NOMO-1 (cell line): Measurements from ENCODE around the gene TSPO.
A peak's percentile ranks its signal among the peaks of the same experiment; 100 is the strongest.

Experiments
- DNase-seq, 2 experiments: peaks; one replicate each; lab custom pipeline; 2025; ENCODE audit not compliant: unreplicated experiment in 2 of 2; lab: John Stamatoyannopoulos, UW

The TSPO gene

DNA sequence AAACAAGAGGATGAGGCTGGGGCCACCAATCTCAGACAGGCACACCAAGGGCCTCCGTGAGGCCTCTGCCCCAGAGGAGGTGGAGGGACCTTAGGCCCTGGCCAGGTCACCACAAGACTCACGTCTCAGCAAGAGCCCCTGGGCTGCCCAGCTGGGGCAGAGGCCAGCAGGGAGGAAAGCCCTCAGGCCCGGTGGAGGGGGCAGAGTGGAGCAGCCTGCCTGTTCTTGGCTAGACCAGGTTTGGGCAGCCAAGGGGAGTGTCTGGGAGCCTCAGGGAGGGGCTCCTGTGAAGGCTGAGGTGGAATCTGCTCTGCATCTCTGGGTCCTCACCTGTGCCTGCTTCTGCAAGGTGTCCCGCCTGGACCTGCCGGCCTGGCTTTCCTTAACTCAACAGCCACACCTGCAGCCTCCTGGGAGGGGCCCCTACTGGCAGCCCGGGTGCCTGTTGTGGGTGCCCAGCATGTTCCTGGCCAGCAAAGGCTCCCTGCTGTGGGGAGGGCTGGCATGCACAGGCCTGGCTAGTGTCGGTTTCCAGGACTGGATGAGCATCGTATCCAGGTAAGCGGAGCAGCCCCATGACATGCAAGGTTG lies 23.7 kb downstream of the TSPO start:
- DNase-seq: no peak

DNA sequence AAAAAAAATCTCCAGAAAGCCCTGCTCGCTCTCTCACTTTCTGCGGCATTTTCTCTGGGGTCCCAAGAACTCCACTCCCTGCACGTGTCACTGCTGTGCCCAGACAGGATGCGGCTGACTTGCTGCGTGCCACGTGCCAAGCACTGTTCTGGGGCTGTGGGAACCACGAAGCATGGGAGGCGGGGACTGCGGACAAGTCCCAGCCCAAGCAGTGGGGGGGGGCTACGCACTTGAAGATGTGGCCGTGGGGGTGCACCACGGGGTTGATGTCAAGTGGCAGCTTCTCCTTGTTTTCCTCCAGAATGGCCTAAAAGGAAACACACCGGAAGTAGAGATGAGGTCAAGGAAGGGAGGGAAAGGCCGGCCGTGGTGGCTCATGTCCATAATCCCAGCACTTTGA lies 24.7 kb downstream of the TSPO start:
- DNase-seq: no peak

DNA sequence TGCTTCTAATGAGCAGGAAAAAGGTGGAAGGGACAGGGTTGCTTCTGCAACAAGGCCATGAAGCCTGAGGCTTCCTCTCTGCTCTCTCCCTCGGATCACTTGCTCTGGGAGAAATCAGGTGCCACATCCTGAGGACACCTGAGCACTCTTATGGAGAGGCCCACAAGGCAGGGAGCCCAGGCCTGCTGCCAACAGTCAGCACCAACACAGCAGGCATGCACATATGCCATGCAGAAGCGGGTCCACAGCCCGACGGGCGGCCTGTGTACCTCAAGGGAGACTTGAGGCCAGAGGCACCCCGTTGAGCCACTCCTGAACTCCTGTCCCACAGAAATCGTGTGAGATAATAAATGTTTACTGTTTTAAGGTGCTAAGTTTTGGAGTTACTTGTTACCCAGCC lies 26.1 kb downstream of the TSPO start:
- no peak for DNase-seq

DNA sequence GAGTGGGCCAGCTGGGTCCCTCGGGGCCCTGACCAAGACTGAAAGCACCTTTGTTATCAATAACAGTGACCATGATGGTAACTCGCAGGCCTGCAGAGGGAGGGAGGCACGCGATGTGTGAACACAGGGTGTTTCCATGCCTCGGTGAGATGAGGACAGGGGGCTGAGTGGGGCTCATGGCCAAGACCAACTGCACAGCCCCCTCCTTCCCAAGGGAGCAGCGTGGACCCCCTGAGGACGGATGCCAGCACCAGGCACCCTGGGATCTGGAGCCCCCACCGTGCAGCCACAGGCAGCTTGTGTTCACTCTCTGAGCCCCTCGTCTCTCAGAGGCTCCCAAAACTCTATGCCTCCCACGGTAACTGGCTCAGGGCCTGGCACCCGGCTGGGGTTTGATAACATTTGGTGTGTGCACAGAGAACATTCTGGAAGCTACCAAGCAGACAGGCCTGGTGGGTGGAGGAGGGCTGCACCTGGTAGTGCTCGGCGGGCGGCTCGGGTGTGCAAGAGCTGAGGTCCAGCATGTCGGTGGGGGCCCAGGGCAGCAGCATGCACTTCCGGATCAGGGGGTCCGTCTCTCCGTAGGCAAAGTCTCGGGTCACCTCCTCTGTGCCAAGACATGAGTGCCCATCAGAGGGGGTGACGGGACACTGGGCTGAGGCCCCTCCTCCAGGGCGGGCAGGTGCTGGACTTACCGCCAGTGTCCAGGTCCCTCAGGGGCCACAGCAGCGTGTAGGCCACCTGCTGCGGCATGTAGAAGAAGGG lies 28.0 kb downstream of the TSPO start:
- DNase-seq: no peak

DNA sequence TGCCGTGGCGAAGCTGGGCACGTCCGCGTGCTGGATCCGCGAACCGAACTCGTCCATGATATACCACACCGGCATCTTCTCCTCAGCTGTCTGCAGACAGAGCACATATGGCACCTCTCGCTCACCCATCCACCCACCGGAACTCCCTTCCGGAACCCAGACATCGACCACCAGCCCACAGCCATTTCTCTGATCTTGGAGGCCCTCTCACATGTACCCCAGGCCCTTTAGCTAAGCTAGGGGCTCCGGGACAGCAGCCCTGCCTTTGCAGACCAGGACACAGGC lies 28.5 kb downstream of the TSPO start:
- no peak for DNase-seq

DNA sequence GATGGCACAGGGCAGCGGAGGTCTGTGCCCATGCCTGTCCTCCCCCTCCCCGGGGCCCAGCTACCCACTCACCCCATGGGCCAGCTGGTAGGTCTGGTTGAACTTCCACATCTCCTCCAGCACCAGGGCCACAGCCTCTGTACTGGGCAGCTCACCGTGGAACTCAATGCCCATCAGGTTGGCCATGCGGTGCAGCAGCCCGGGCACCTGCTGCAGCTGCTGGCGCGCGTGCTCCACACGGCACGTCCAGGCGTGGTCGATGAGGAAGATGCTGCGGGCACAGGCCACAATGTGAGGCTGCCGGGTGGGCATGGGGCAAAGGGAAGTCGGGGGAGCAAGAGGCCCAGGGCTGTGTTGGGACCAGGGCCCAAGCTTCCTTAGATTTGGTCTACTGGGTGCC lies 29.3 kb downstream of the TSPO start:
- no peak for DNase-seq

DNA sequence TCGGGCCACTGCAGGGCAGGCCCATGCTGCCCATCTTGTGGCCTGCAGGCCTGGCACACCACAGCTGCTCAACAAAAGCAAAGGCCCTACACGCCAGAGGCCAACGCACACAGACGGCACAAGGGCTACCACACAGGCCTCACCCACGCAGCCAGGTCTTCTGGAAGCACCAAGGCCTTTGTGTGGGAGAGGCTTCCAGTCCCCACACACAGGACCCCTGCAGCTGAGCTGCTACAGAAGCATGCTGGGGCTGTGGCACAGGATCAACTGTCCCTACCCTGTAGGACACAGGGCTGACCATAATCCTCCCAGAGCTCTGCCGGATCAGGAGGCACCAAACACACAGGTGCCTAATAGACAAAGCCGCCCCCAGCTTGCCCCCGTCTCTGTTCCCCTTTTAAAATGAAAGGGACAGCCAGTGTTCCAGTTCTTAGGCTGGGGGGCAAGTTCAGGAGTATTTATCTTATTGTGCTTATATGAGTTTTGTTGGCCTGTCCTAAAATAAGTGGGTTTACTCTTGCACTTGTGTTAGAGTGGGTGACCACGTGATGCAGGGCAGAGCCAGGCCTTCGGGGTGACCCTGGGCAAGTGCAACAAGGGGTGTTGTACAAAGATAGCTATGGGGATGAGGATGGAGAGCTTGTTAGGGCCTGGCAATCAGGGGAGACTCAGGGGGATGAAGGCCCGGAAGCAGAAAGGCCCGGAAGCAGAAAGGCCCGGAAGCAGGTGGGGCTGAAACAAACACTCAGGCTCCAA lies 30.1 kb downstream of the TSPO start:
- no peak for DNase-seq

DNA sequence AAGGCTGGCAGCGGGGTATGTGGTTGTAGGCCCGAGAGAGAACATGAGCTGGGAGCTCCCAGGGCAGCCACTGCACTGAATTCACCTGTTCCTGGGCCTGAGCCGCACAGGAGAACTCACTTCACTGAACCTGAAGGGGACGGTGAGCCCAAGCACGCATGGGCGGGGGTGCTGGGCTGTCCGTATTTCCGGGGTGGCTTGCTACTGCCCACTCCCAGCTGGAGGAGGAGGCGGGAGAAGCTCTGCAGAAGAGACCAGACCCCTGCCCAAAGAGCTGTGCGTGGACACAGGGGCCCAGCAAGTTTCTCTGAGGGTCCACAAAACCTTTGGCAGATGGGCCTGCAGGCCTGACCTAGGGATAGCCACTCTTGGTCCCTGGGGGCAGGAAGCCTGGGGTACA lies 30.8 kb downstream of the TSPO start:
- DNase-seq: no peak

DNA sequence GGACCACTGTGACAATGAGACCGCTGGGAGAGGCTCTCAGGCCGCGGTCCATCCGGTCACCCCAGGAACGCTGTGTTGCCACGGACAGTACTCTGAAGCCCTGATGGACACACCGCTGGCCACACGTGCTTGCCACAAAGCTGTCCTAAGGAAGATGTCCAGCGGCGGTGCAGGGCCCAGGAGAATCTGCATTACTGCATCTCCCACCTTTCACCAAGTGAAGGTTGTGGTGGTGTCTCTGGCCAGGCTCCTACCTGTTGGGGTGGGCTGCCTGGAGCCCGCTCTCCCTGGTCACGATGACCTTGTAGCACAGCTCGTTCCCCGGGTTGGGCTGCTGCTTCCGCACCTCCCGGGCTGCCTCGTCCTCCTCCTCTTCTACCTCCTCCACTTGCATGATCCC lies 31.4 kb downstream of the TSPO start:
- no peak for DNase-seq

DNA sequence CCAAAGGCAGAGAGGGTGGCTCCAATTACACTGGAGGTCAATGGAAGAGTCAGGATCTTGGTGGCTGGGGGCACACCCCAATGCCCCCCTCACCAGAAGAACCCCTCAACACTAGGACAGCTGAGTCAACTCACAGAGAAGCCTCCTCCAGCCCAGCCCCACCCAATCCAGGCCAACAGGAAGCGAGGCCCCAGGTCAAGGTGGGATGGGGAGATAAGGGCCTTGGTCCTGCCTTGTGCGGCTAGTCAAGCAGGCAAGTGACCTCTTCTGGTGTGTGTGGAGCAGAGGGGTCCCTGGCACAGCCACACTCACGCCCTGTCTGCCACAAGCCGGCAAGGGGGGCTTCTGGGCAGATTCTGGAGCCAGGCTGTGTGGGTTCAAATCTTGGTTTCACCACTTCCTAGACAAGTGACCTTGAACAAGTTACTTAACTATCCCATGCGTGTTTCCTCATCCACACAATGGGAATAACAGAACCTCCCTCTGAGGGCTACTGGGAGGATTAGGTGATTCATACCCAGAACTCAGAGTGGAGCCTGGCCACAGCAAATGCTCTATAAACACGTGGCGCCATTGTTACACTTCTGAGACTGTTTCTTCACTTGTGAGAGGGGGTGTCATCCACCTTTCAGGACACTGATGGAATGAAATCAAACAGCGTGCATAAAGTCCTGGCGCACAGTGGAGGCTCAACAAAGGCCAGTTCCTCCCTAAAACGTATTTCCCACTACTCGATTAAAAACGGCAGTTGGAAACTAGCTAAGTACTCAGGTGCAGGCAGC lies 32.3 kb downstream of the TSPO start:
- no peak for DNase-seq

DNA sequence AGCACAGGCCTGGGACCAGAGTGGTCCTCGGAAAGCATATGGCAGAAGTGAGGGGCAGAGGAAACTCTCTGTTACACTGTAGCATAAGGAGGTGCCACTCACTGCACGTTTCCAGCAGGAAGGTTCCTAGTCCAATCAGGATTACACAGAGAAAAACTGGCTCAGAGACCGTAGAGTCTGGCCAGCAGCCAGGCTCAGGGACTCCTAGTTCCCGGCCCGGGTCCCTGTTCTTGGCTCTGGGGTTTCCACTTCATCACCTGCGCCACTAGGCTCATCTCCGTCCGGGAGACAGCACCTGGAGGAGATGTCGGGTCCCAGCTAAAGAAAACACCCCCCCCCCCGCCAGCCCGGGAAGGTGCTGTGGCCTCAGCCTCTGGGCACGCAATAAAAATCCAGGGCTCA lies 34.5 kb downstream of the TSPO start:
- no peak for DNase-seq

DNA sequence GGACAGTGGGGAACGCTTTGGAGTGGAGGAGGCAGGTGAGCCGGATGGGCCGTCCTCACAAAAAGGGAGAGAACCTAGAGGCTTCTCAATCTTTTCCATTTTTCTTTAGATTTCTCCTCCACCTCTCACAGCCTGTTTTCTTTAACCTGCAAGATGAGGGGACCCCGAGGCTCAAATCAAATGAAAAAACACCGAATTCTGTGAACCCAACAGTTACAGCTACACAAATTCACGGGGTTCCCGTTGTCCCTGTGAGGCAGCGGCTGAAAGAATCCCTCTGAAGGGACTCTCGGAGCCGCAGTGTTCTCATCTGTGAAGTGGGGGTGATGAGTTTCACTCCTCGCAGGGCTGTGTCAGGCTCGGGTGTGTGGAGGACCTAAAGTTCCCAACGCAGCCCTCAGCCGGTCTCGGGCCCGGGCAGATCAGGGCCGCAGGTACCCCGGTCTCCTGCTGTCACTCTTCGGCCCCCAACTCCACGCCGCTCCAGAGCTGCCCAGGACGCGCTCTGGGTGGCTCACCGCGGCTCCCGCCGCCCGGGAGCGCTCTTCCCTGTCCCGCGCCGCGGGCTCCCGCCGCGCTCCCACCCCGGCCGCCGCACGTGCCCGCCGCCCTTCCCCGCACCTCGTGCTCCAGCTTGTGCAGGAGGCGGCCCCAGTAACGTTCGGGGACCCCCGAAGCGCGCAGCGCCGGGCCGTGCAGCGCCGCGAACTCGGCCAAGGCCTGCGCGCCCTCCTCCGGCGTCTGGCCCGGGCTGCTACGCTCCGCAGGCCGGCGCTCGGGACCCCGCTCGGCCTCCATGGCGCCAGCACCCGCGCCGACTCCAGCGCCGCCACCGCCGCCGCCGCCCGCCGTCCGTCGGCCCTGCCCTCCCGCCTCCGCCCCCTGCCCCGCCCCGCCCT lies 35.2 kb downstream of the TSPO start, which contains the start of gene TTLL12:
Gene TTLL12 (minus strand): TSS at position 863 of the 899 bp plus-strand sequence. CDS start 65 bp downstream, at position 798.
- DNase-seq: peak; percentile 20 to 27

DNA sequence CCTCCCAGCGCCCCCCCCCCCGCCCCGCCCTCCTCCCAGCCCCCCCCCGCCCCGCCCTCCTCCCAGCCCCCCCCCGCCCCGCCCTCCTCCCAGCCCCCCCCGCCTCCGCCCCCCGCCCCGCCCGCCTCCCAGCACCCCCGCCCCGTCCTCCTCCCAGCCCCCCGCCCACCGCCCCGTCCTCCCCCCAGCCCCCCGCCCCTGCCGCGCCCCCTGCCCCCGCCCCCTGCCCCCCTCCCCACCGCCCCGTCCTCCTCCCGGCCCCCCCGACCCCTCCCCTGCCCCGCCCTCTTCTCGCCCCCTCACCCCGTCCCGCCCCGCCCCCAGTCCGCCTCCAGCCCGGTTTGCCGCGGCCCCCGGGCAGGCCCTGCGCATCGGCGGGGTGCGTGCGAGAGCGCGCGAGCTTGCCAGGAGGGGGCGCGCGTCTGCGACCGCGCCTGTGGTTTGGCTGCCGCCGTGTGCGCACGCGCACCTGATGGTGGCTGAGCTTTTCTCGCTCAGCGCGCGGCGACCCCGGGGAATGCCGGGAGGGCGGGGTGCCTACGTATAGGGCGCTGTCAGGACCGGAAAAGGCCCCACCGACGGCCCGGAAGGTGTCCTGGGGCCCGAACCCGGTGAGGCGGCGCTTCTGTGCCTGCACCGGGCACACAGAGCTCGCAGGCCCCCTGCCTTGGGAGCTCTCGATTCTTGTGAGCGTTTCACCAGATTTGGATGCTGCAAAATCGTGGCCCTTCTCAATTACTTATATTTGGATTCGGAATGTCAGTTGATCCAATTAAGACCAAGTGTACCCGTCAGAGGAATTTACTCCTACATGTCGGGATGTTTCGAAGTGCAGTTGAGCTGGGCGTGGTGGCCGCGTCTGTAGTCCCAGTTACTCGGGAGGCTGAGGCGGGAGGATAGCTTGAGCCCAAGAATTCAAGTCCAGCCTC lies 36.1 kb downstream of the TSPO start:
- peak; percentile 92 to 94 for DNase-seq

DNA sequence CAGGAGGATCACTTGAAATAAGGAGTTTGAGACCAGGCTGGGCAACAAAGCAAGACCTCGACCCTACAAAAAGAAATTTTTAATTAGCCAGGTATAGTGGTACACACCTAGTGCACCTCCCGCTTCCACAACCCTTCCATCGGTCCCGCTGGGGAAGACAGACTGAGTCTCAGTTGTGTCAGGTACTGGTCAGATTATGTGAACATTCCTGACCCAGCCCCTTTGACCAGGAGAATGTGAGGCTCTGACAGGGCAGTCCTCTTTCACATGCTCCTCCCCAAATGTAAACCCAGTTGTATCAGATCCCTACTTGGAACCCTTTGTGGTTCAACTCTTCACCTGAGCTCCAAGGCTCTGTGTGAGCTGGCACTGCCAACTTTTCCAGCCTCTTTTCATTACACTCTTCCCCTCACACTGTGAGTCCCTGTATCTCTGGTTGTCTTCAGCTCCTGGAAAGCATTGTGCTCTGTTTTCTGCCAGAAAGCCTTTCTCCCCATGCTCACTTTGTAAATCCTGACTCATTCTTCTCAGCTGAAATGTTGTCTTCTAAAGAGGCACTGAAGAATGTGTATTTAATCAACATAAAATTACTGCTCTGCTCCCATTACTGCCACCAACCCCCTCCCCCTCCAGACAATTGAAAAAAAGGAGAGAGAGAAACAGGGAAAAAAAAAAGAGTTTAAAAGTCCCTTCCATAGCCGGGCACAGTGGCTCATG lies 37.6 kb downstream of the TSPO start:
- no peak for DNase-seq

DNA sequence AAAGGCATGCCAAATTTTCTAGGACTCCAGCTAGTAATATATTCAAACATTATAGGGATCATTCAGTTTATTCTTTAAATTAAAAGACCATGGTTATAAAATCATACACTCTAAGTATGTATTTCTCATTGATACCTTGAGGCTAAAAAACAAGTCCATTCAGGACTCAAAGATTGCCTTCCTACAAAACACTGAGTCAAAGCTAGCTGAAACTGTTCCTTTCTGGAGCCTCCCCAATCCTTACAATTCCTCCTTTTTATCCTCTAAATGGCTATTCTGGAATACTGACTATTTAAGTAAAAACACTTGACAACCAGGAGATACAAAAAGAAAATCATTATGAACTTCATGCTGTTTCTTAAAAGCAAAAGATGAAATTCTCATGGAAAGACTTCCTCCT lies 40.5 kb downstream of the TSPO start:
- no peak for DNase-seq

DNA sequence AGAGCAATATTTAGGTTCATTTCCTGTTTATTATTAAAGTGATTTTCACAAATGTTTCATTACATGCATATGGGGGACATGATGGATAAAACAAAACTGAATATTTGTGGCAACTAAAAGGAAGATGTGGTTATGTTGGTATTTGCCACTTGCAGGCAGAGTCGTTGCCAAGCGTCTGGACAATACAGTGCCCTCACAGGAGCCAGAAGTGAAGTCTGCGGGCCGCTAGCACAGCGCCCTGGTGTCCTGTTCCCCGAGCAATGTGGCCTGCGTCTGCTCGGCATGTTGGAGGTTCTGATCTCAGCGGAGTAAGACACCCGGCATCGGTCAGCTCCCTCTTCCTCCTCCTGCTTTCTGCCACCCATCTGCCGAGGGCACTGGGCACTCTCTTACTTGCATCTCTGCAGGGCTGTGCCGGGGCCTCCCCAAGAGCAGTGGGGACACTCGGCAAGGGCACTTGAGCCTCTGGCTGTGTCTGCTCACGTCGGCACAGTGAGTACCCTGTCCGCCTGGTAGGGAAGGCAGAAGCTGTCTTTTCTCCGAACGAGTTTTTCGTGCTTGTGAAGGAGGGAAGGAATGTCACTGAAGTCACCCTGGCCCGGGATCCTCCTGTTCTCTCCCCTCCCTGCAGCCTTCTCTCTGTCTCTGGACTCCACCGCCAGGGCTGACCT lies 46.0 kb downstream of the TSPO start:
- no peak for DNase-seq

DNA sequence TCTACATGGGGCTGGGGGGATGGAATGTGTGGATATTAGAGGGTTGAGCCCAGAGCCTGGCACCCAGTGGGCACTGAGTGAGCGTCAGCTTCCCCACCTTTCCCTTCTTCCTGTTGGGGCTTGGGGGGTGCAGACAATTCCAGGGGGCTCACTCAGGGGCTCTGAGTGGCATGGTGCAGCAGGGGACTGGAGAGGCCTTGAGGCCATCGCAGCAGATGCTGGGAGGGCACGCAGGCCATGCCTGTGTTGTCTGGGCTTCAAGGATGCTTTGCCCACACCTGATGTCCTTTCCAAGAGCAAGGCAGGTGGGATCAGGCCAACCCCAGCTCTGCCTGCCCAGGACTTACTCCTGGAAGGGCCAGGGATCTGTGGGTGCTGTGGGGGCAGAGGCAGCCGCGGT lies 46.8 kb downstream of the TSPO start:
- no peak for DNase-seq

DNA sequence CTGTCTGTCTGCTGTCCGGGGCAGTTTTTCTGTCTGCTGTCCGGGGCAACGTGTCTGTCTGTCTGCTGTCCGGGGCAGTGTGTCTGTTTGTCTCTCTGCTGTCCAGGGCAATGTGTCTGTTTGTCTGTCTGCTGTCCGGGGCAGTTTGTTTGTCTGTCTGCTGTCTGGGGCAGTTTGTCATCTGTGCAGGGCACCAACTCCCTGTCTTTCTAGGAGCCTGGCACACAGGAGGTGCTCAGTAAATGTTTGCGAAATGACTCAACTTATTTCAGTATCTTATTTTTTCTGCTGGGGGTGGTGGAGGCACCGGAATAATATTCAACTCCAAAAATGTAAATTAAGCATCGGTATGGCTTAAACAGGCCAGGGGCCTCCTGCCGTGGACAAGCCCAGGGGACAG lies 47.6 kb downstream of the TSPO start:
- no peak for DNase-seq
